ENCODE data around the gene NEK9. TPM values are rescaled to one million over a fixed set of nuclear protein-coding genes. Genes with fewer than 3 reads are reported as not detected.

The NEK9 gene
- total and polyA plus RNA-seq, 2 donors (not counting 1 experiment from before 2014, with no cell fraction given) = 35.1 to 110 TPM

GRCh38 chr14:75081660-75082229, 45.1 kb downstream of the NEK9 start:
- POLR2A ChIA-PET = no interaction called here
- ATAC-seq (ENCODE audit: low read depth) = no peak
- Histone ChIP-seq H3K79me2 (ENCODE audit: control insufficient read depth, insufficient read depth, low read length) (no peaks in the 10 kb centered on the region), H3K36me3 (replicated peaks in 1 of 2; ENCODE audit: control extremely low read depth in 1 of 2, control insufficient read depth in 1 of 2, extremely low read depth in 1 of 2, insufficient read depth in 2 of 2, low read length in 1 of 2) (peaks cover 4 to 49% of the 10 kb centered on the region in 2 experiments), H3K27me3 (replicated peaks in 1 of 4; ENCODE audit: control extremely low read depth in 1 of 4, control insufficient read depth in 3 of 4, insufficient read depth in 4 of 4, low read length in 3 of 4) (no peaks in the 10 kb centered on the region), H3K4me2 (replicated peaks; ENCODE audit: low read depth, low read length, poor library complexity, severe bottlenecking) (no peak overlapping the region), H3K27ac (ENCODE audit: low read length in 2 of 2) (no peak overlapping the region), H3K4me3 (ENCODE audit: control extremely low read depth in 1 of 5, extremely low read depth in 1 of 5, insufficient read depth in 1 of 5, low read depth in 2 of 5, low read length in 4 of 5) (no peak overlapping the region), H3K9me3 (ENCODE audit: control extremely low read depth in 1 of 3, control insufficient read depth in 2 of 3, insufficient read depth in 1 of 3, low read length in 2 of 3) (no peaks in the 10 kb centered on the region), H4K20me1 (ENCODE audit: control insufficient read depth, insufficient read depth, low read length, poor library complexity, severe bottlenecking) (no peaks in the 10 kb centered on the region), H3K9ac (ENCODE audit: low read length) (no peak overlapping the region), H3K4me1 (ENCODE audit: control insufficient read depth in 2 of 2, insufficient read depth in 2 of 2, low read length in 2 of 2) (no peaks in the 10 kb centered on the region), H2AFZ (ENCODE audit: insufficient read depth, low read depth, low read length, poor library complexity, severe bottlenecking) (no peak overlapping the region)
- no peaks in the 10 kb centered on the region for H3K9me3 Mint-ChIP-seq (ENCODE audit: insufficient read depth)
- no peak for DNase-seq
- H3K27me3 Mint-ChIP-seq = no peaks in the 10 kb centered on the region
- CTCF ChIA-PET = interaction anchor here (0.6 kb wide), 1 partner anchor 173 kb away, joined by 3 read pairs; no protein-coding TSS in a partner anchor
- no CpG with 5 or more reads among the region's 2 CpGs for WGBS (ENCODE audit: insufficient coverage)
- intact Hi-C loops (cut with micrococcal nuclease) = no loop called here
- H3K4me3 Mint-ChIP-seq = no peak overlapping the region
- H3K4me1 Mint-ChIP-seq = no peaks in the 10 kb centered on the region
- TF ChIP-seq CTCF (IDR thresholded peaks at IDR 0.05) (no peak), EZH2 (IDR thresholded peaks at IDR 0.05; ENCODE audit: borderline replicate concordance, insufficient read depth, low read depth, low read length, poor library complexity, severe bottlenecking) (no peak)
- no peak overlapping the region for H3K27ac Mint-ChIP-seq

- H3K9me3 Mint-ChIP-seq (ENCODE audit: insufficient read depth) = no peaks in the 10 kb centered on the region
- no peak overlapping the region for H2AFZ ChIP-seq (ENCODE audit: insufficient read depth, low read depth, low read length, poor library complexity, severe bottlenecking)
- H3K4me1 Mint-ChIP-seq = no peaks in the 10 kb centered on the region
- no peaks in the 10 kb centered on the region for H3K27me3 ChIP-seq (replicated peaks in 1 of 4; ENCODE audit: control extremely low read depth in 1 of 4, control insufficient read depth in 3 of 4, insufficient read depth in 4 of 4, low read length in 3 of 4)
- no peaks in the 10 kb centered on the region for H3K4me1 ChIP-seq (ENCODE audit: control insufficient read depth in 2 of 2, insufficient read depth in 2 of 2, low read length in 2 of 2)
- ChIA-PET POLR2A (no interaction called here), CTCF (interaction anchor here (0.9 to 1.8 kb wide), 2 partner anchors 9 to 220 kb away, joined by 5 to 10 read pairs; no protein-coding TSS in a partner anchor)
- peaks cover 3 to 30% of the 10 kb centered on the region in 2 experiments for H3K36me3 ChIP-seq (replicated peaks in 1 of 2; ENCODE audit: control extremely low read depth in 1 of 2, control insufficient read depth in 1 of 2, extremely low read depth in 1 of 2, insufficient read depth in 2 of 2, low read length in 1 of 2)
- H3K9ac ChIP-seq (ENCODE audit: low read length) = no peak overlapping the region
- no peaks in the 10 kb centered on the region for H3K27me3 Mint-ChIP-seq
- DNase-seq = no peak
- H3K4me2 ChIP-seq (replicated peaks; ENCODE audit: low read depth, low read length, poor library complexity, severe bottlenecking) = no peak overlapping the region
- H3K9me3 ChIP-seq (ENCODE audit: control extremely low read depth in 1 of 3, control insufficient read depth in 2 of 3, insufficient read depth in 1 of 3, low read length in 2 of 3) = no peaks in the 10 kb centered on the region
- no peaks in the 10 kb centered on the region for H4K20me1 ChIP-seq (ENCODE audit: control insufficient read depth, insufficient read depth, low read length, poor library complexity, severe bottlenecking)
- 100% methylated on average over 1 of the region's 4 CpGs for WGBS (ENCODE audit: insufficient coverage)
- no peak overlapping the region for H3K27ac ChIP-seq (ENCODE audit: low read length in 2 of 2)
- no peaks in the 10 kb centered on the region for H3K79me2 ChIP-seq (ENCODE audit: control insufficient read depth, insufficient read depth, low read length)
- H3K4me3 ChIP-seq (ENCODE audit: control extremely low read depth in 1 of 5, extremely low read depth in 1 of 5, insufficient read depth in 1 of 5, low read depth in 2 of 5, low read length in 4 of 5) = no peak overlapping the region
- H3K27ac Mint-ChIP-seq = no peak overlapping the region
- TF ChIP-seq CTCF (IDR thresholded peaks at IDR 0.05) (no peak), EZH2 (IDR thresholded peaks at IDR 0.05; ENCODE audit: borderline replicate concordance, insufficient read depth, low read depth, low read length, poor library complexity, severe bottlenecking) (no peak)
- no peak overlapping the region for H3K4me3 Mint-ChIP-seq
- ATAC-seq (ENCODE audit: low read depth) = no peak
- intact Hi-C loops (cut with micrococcal nuclease) = no loop called here
These were observed 47.3 kb downstream of the NEK9 start for GRCh38 chr14:75079521-75079920.

Measured in B cell (primary cell).